Measurements from ENCODE around the gene TTC12.

DNA sequence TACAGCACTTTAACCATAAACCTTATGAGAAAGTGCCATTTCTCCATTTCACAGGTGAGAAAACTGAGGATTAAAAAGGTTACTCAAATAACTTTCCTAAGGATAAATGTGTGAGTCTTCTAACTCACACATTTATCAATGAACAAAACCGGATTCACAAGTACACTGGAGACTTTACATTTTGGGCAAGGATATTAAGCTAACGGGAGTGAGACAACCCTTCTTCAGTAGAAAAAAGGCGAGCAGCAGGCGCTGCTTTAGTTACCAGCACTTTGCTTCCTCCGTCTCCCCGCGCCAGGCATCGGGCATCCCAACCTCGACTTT lies 356 bp upstream of the TTC12 start:
- TF ChIP-seq RAD21 (IDR thresholded peaks at IDR 0.05; ENCODE audit: low read length) = no peak
- TF ChIP-seq, protein P1, sequence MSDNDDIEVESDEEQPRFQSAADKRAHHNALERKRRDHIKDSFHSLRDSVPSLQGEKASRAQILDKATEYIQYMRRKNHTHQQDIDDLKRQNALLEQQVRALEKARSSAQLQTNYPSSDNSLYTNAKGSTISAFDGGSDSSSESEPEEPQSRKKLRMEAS (IDR thresholded peaks at IDR 0.05; ENCODE audit: low read depth) = no peak; the same call in 1 of the 2 replicates
- TF ChIP-seq, protein P2, sequence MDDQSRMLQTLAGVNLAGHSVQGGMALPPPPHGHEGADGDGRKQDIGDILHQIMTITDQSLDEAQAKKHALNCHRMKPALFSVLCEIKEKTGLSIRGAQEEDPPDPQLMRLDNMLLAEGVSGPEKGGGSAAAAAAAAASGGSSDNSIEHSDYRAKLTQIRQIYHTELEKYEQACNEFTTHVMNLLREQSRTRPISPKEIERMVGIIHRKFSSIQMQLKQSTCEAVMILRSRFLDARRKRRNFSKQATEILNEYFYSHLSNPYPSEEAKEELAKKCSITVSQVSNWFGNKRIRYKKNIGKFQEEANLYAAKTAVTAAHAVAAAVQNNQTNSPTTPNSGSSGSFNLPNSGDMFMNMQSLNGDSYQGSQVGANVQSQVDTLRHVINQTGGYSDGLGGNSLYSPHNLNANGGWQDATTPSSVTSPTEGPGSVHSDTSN (IDR thresholded peaks at IDR 0.05) = no peak
- TF ChIP-seq, protein P3, sequence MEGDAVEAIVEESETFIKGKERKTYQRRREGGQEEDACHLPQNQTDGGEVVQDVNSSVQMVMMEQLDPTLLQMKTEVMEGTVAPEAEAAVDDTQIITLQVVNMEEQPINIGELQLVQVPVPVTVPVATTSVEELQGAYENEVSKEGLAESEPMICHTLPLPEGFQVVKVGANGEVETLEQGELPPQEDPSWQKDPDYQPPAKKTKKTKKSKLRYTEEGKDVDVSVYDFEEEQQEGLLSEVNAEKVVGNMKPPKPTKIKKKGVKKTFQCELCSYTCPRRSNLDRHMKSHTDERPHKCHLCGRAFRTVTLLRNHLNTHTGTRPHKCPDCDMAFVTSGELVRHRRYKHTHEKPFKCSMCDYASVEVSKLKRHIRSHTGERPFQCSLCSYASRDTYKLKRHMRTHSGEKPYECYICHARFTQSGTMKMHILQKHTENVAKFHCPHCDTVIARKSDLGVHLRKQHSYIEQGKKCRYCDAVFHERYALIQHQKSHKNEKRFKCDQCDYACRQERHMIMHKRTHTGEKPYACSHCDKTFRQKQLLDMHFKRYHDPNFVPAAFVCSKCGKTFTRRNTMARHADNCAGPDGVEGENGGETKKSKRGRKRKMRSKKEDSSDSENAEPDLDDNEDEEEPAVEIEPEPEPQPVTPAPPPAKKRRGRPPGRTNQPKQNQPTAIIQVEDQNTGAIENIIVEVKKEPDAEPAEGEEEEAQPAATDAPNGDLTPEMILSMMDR (IDR thresholded peaks at IDR 0.05) = no peak
- TF ChIP-seq FOXM1 (IDR thresholded peaks at IDR 0.05; ENCODE audit: low read depth) = no peak
- no peak for TF ChIP-seq GABPA (IDR thresholded peaks at IDR 0.05; ENCODE audit: low read depth)
- TF ChIP-seq POLR2AphosphoS5 (IDR thresholded peaks at IDR 0.05; ENCODE audit: low read depth, low read length) = no peak
- TF ChIP-seq RFX5 (IDR thresholded peaks at IDR 0.05; ENCODE audit: low read length) = no peak
